ENCODE data around the gene SERPIND1. TPM values are rescaled to one million over a fixed set of nuclear protein-coding genes. Genes with fewer than 3 reads are reported as not detected.

Gene SERPIND1
- total RNA-seq, 1 donor from 2014 or later: 0.13 TPM

- intact Hi-C loops (cut with DNase I): no loop called here
These were observed 14.1 kb downstream of the SERPIND1 start for GRCh38 chr22:20787746-20788626.

DNA sequence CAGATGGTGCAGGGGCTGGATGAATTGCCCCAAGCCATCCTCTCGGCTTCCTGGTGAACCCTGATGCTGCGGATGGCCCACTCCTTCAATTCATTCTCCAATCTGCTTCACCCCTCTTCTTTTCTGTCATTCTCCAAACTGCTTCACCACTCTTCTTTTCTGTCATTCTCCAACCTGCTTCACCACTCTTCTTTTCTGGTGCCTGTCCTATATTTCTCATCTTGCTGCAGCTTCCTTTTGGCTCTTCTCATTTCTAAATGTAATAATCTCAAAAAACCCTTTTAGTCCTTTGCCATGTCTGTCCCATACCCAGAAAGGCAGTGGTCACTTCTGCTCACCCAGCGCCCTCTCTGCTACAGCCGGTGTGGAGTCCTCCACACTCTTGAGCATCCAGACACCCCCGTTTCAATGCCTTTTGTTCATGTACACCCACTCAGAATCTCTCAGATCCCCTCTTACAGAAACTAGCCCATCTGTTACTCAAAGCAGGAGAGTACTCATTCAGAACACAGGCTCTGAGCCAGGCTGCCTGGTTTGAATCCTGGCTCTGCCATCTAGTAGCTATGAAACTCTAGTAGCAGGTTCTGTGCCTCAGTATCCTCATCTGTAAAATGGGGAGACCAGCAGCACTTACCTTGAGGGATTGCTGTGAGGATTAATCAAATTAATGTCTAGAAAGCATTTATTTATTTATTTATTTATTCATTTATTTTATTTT, 14.9 kb downstream of the SERPIND1 start:
- intact Hi-C loops (cut with DNase I): no loop called here
- no peak for DNase-seq (ENCODE audit: low spot score)

More at GRCh38 chr22:20787746-20788626, 14.1 kb downstream of the SERPIND1 start:
- DNase-seq (ENCODE audit: low spot score): no peak

- no peak for DNase-seq (ENCODE audit: low spot score)
- intact Hi-C loops (cut with DNase I): no loop called here
These were observed 18.5 kb downstream of the SERPIND1 start for GRCh38 chr22:20792221-20792965.

DNA sequence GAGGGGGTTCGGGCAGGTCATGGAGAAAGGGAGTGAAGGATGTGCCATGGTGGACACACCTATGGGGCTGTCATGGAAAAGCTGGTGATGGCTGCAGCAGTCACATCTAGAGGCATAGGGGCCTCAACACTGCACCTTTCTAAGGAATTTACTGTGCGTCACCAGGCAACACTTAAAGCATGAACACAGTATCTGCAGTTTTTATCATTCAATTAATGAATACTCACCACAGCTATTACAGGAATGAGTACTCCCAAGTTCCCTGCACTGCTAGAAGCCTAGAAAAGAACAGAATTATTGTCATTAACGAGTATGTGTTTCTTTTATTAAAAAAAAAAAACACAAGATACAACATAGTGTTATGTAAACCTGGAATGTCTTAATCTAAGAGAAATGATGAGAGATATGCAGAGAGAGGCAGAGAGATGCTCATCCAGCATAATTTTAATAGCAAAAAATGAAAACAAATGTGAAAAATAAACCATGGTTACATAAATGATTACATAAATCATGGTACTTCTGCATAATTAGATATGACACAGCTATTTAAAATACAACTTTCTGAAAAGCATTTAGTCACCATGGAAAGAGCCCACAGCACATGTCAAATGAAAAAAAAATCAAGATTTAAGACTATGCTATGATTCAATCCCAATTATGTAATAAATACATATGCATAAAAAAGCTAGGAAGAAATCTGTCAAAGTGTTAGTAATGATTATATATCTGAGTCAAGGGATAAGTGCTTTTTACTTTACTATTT, 19.2 kb downstream of the SERPIND1 start:
- no peak for DNase-seq (ENCODE audit: low spot score)
- intact Hi-C loops (cut with DNase I): no loop called here

DNA sequence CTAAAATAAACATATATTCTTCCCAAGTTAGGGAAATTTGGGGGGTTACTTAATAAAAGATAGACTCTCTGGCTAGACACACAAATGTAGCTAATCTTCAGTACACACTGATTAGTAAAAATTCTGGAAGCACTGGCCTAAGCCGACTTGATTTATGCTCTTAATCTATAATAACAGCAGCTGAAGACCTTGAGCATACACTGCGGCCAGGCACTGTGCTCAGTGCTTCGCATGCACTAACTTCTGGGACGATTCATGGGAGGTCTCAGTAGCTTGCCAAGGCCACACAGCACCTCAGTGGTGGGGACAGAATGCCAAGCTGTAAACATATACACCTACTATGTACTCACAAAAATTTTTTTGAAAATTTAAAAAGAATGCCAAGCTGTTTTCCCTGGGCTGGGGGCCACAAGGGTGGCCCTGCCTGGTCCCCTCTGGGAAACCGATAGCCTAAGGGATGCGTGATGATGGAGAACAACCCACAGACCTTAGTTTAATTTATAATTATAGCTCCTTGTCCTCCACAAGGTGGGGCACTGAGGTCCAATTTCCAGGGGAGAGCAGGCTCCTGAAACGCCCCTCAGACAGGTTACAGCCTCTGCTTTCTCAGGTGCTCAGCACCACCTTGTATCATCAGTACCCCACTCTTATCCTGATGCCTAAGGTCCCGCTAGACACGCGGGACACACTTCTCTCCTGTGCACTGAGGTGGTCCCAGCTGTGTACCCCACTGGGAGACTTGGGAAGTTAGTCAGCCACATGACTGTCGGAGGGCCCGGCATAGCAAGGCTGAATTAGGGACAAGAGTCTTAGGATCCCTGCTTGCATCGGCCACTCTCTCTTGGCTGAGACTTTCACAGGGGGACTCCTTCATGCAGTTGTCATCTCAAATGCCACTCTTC, 20.1 kb downstream of the SERPIND1 start:
- DNase-seq (ENCODE audit: low spot score): no peak
- intact Hi-C loops (cut with DNase I): no loop called here

DNA sequence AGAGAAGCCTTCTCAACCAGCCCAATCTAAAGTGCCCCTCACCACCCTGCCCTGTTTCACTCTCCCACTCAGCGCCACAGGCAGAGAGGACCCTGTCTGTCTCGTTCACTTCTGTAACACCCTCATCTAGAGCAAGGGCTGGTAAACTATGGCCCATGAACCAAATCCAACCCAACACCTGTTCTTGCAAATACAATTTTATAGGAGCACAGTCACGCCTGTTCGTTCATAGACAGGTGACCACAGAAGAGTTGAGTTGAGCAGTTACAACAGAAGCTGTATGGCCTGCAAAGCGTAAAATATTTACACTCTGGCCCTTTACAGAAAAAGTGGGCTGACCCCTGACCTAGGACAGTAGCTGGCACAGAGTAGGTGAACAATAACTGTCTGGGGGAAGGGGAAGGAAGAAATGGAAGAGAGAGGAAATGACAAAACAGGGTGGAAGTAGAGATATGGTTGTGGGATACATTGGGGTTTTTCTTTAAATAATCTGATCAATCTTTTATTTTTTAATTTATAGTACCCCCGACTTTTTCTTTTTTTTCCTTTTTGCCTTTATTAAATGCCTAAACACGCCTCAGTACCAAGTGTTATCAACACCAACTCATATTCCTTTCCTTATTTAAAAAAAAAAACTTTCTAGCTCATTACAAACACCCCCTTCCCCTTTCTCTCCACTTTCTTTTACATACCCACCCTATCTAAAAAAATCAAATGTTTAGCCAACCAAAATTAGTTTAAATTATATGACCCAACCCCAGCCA, 20.9 kb downstream of the SERPIND1 start:
- intact Hi-C loops (cut with DNase I): no loop called here

GRCh38 chr22:20796731-20797130, 22.8 kb downstream of the SERPIND1 start:
- no peak for DNase-seq (ENCODE audit: low spot score)
- intact Hi-C loops (cut with DNase I): no loop called here

More for the DNA sequence above, 20.9 kb downstream of the SERPIND1 start:
- DNase-seq (ENCODE audit: low spot score): no peak

DNA sequence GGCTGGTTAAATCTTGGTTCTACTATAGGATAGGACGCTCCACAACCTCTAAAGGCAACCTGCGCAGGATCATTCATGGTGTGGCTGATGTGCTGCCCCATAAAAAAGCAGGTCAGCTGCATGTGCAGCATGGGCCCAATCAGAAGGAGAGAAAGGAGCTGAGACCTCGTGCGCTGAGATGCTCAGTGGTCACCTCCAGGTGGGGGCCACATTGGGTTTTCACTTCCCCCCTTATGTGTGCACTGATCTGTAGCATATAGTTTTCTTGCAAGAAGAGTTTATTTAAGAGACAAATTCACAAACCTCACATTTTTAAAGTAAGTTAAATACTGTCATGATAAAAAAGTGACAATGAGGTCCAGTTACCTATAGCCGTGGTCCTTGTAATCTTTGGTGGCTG, 24.3 kb downstream of the SERPIND1 start:
- intact Hi-C loops (cut with DNase I): no loop called here
- no peak for DNase-seq (ENCODE audit: low spot score)

DNA sequence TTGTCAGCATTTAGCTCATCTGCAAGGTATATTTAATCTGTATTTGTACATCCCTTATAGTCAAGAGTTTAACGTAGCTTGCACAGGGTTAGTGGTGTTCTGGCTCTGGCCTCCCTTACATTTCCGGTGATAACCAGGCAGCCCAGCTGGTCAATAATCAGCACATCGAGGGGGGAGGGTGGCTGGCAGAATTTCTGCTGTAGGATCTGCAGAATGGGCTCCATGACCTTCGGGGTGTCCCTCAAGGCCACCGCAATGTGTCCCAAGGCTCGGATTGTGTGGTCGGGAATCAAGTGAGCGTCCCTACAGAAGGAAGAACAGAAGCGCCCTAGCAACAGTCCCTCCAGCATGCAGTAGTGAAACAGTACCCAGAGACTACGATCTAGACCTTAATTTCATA, 25.1 kb downstream of the SERPIND1 start:
- no peak for DNase-seq (ENCODE audit: low spot score)
- intact Hi-C loops (cut with DNase I): no loop called here

- intact Hi-C loops (cut with DNase I): no loop called here
These were observed 25.5 kb downstream of the SERPIND1 start for GRCh38 chr22:20799449-20799848.

DNA sequence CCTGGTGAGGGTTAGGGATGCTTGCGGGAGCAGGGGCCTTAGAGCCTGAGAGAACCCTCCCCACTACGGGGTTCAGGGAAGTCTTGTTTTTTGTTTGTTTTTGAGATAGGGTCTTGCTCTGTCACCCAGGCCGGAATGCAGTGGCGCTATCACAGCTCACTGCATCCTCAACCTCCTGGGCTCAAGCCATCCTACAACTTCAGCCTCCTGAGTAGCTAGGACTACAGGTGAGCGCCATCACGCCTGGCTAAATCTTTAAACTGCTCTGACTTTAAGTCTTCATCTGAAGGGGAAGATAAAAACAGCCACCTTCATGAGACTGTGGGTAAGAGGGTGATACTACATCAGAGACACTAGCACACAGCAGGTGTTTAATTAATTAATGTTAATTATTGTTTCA, 28.5 kb downstream of the SERPIND1 start:
- intact Hi-C loops (cut with DNase I): no loop called here
- no peak for DNase-seq (ENCODE audit: low spot score)

More at GRCh38 chr22:20799449-20799848, 25.5 kb downstream of the SERPIND1 start:
- no peak for DNase-seq (ENCODE audit: low spot score)

GRCh38 chr22:20802922-20803553, 29.1 kb downstream of the SERPIND1 start:
- intact Hi-C loops (cut with DNase I): no loop called here
- no peak for DNase-seq (ENCODE audit: low spot score)

- no peak for DNase-seq (ENCODE audit: low spot score)
- intact Hi-C loops (cut with DNase I): no loop called here
These were observed 29.9 kb downstream of the SERPIND1 start for GRCh38 chr22:20803696-20804324.

DNA sequence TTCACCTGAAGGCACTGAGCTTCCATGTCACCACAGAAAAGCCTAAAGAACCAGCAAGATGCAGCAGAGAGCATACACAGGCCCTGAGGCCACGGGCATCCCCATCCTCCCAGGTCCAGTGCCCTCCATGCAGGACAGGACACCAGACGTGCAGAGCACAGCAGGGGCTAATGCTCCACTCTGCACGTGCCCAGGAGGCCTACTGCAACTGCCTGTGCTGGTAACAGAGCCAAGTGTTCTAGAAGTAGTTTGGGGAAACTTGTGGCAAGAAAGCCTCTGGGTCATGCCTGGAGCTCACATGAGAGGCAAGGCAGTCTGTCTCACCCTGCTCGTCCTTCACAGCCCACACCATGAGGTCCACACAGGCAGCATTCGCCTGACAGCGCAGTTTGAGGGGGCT, 30.7 kb downstream of the SERPIND1 start:
- intact Hi-C loops (cut with DNase I): no loop called here
- DNase-seq (ENCODE audit: low spot score): no peak

DNA sequence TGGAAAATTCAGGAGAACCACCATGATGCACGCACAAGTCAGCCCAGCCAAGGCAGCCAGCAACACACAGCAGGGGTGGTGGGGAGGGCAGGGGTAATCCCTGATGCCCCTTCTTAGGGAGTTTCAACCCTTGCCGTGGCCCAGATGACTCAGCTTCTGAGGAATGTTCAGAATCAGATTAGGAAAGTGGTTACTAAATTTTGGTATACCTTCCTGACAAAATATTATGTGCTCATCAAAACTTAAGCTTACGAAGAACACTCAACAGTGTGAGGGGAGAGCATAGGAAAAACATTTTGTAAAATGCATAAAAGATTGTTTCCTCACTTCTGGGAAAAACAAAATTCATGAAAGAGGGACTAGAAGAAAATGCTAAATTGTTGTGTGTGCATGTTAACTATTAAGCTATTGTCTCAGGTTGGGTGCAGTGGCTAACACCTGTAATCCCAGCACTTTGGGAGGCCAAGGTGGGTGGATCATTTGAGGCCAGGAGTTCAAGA, 32.1 kb downstream of the SERPIND1 start:
- intact Hi-C loops (cut with DNase I): no loop called here
- DNase-seq (ENCODE audit: low spot score): no peak

GRCh38 chr22:20807315-20807752, 33.4 kb downstream of the SERPIND1 start:
- intact Hi-C loops (cut with DNase I): no loop called here
- no peak for DNase-seq (ENCODE audit: low spot score)

- intact Hi-C loops (cut with DNase I): no loop called here
These were observed 34.9 kb downstream of the SERPIND1 start for GRCh38 chr22:20808844-20809243.

More at GRCh38 chr22:20808844-20809243, 34.9 kb downstream of the SERPIND1 start:
- DNase-seq (ENCODE audit: low spot score): no peak
